Thyroid gland (tissue), 4 donors: ENCODE data around the gene NKAPD1.

Experiments used
- POLR2A ChIP-seq, 2 donors: fragments of 450-650 bp; IDR thresholded peaks; one replicate each; pipeline ENCODE4 v1.6.1; 2017; ENCODE audit warnings: antibody characterized with exemption in 2 of 2, mild to moderate bottlenecking in 2 of 2, moderate library complexity in 1 of 2
- TF ChIP-seq, protein P1 (sequence below), 6 experiments: fragments of 200-600 bp in 3 of 6; fragments of 450-650 bp in 3 of 6; sonication (generic) in 3 of 6; IDR thresholded peaks; one replicate each; pipeline ENCODE4 v1.5.1; 2016 to 2019; ENCODE audit warnings: antibody characterized with exemption in 6 of 6, mild to moderate bottlenecking in 2 of 6, inconsistent platforms in 1 of 6, moderate library complexity in 1 of 6

DNA sequence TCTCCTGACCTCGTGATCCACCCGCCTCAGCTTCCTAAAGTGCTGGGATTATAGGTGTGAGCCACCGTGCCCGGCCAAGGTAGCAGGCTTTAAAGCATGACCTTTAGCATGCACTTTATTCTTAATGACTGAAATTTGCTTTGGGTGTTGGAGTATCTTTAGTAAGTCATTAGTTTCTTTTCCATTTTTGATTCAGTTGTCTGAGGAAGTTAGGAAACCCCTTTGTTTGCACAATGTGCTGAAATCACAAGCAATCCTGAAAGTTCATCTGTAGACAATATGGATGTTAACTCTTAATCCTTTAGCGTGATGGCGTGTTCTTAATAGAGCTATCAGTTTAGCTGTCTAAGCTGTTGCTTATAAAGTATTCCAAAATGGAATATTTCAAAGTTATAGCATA lies 29.3 kb downstream of the NKAPD1 start:
- TF ChIP-seq, protein P1, sequence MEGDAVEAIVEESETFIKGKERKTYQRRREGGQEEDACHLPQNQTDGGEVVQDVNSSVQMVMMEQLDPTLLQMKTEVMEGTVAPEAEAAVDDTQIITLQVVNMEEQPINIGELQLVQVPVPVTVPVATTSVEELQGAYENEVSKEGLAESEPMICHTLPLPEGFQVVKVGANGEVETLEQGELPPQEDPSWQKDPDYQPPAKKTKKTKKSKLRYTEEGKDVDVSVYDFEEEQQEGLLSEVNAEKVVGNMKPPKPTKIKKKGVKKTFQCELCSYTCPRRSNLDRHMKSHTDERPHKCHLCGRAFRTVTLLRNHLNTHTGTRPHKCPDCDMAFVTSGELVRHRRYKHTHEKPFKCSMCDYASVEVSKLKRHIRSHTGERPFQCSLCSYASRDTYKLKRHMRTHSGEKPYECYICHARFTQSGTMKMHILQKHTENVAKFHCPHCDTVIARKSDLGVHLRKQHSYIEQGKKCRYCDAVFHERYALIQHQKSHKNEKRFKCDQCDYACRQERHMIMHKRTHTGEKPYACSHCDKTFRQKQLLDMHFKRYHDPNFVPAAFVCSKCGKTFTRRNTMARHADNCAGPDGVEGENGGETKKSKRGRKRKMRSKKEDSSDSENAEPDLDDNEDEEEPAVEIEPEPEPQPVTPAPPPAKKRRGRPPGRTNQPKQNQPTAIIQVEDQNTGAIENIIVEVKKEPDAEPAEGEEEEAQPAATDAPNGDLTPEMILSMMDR (IDR thresholded peaks at IDR 0.05): no peak
- TF ChIP-seq POLR2A (IDR thresholded peaks at IDR 0.05): no peak
